ENCODE measurements around the gene ITGAL. TPM values are rescaled to one million over a fixed set of nuclear protein-coding genes. Genes with fewer than 3 reads are reported as not detected.
A peak's percentile ranks its signal among the peaks of the same experiment; 100 is the strongest.

The ITGAL gene
- total RNA-seq, 1 experiment from 2014 or later: 0.50 TPM

DNA sequence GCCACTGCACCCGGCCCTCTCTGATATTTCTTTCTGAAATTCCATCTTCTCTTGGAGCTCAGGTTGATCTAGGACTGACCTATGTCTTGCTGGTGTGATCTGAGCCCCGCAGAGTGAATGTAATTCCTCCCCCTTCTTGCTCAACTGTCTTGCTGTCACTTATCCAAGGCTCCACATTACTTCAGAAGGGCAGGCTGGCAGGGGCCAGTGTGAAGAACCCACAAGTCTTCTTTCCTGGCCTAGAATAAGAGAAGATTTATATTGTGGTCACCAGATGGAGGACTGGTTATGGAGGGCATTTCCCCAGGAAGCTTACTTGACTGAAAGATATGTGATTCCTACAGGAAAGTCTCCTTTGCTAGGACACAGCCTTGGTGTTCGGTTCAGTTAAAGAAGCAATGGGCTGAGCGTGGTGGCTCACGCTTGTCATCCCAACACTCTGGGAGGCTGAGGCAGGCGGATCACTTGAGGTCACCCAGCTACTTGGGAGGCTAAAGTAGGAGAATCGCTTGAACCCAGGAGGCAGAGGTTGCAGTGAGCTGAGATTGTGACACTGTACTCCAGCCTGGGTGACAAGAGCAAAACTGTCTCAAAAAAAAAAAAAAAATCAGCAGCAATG is 13.4 kb downstream of the ITGAL start:
- no peaks in the 10 kb centered on the region for H3K9me3 ChIP-seq (ENCODE audit: insufficient read depth, low read depth)
- H3K36me3 ChIP-seq (ENCODE audit: low read depth): no peaks in the 10 kb centered on the region
- no peaks in the 10 kb centered on the region for H3K79me2 ChIP-seq (ENCODE audit: low read depth)
- ChIA-PET POLR2A (ENCODE audit: unreplicated experiment) (interaction anchor here (0.6 kb wide), 1 partner anchor 148 kb away, joined by 7 read pairs; no protein-coding TSS in a partner anchor), CTCF (interaction anchor here (0.6 kb wide), 1 partner anchor 142 kb away, joined by 3 read pairs; no protein-coding TSS in a partner anchor)
- no peak for TF ChIP-seq EZH2 (IDR thresholded peaks at IDR 0.05; ENCODE audit: low read depth)
- TF ChIP-seq, protein P1, sequence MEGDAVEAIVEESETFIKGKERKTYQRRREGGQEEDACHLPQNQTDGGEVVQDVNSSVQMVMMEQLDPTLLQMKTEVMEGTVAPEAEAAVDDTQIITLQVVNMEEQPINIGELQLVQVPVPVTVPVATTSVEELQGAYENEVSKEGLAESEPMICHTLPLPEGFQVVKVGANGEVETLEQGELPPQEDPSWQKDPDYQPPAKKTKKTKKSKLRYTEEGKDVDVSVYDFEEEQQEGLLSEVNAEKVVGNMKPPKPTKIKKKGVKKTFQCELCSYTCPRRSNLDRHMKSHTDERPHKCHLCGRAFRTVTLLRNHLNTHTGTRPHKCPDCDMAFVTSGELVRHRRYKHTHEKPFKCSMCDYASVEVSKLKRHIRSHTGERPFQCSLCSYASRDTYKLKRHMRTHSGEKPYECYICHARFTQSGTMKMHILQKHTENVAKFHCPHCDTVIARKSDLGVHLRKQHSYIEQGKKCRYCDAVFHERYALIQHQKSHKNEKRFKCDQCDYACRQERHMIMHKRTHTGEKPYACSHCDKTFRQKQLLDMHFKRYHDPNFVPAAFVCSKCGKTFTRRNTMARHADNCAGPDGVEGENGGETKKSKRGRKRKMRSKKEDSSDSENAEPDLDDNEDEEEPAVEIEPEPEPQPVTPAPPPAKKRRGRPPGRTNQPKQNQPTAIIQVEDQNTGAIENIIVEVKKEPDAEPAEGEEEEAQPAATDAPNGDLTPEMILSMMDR (conservative IDR thresholded peaks at IDR 0.05): no peak
- 0 out of 2 replicates have a peak, but pooled peaks cover 4% of the 10 kb centered on the region for H3K27me3 ChIP-seq (ENCODE audit: insufficient read depth, low read depth)
- peaks cover 12% of the 10 kb centered on the region; the same call in 1 of the 2 replicates for H3F3A ChIP-seq (ENCODE audit: insufficient read depth, low read depth)
- no peak overlapping the region for H3K4me3 ChIP-seq
- DNase-seq: no peak
- H2AFZ ChIP-seq: no peak overlapping the region
- BruUV-seq (replicated peaks): no TSS peak
- H3K4me2 ChIP-seq: no peak overlapping the region
- H4K20me1 ChIP-seq (ENCODE audit: insufficient read depth): no peaks in the 10 kb centered on the region
- H3K27ac ChIP-seq: no peak overlapping the region
- H3K4me1 ChIP-seq (replicated peaks; ENCODE audit: insufficient read depth): 0 out of 2 replicates have a peak, but pooled peaks cover 5% of the 10 kb centered on the region
- no peaks in the 10 kb centered on the region for H3K9me2 ChIP-seq (ENCODE audit: insufficient read depth)
- intact Hi-C loops (cut with micrococcal nuclease; ENCODE audit: unreplicated experiment): no loop called here

DNA sequence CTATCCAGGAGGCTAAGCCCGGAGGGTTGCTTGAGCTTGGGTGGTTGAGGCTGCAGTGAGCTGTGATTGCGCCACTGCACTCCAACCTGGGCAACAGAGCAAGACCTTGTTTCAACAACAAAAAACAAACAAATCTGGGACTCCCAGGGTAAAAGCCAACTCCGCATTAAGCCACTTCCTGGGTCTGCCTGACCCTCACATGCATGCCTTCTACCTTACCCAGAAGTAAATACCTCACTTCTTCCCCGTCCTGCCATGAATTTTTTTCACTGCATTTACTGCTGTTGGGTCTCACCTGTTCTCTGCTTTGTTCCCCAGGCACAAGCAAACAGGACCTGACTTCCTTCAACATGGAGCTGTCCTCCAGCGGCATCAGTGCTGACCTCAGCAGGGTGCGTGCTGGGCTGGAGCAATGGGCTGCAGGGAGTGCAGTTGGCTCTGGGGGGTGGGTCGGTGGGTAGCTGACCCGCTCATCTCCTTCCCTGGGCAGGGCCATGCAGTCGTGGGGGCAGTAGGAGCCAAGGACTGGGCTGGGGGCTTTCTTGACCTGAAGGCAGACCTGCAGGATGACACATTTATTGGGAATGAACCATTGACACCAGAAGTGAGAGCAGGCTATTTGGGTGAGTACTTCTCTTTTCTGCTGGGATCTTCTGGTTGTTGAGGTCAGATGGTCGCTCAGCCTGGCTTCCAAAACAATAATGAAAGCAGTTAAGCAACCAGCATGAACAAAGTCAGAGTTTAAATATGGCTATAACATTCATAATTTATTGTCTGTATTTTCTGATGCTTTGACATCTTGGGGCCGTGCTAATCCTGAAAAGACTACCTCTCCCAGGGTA is 16.4 kb downstream of the ITGAL start:
- H3K79me2 ChIP-seq (ENCODE audit: low read depth): no peaks in the 10 kb centered on the region
- H3K27ac ChIP-seq: no peak overlapping the region
- POLR2A ChIA-PET (ENCODE audit: unreplicated experiment): no interaction called here
- H3K4me3 ChIP-seq: no peak overlapping the region
- CTCF ChIA-PET: interaction anchor here (0.9 kb wide), 1 partner anchor 59 kb away, joined by 3 read pairs; the partner anchor contains the start of gene DCTPP1
- H3K36me3 ChIP-seq (ENCODE audit: low read depth): no peaks in the 10 kb centered on the region
- H2AFZ ChIP-seq: no peak overlapping the region
- BruUV-seq (replicated peaks): no TSS peak
- H3K9me2 ChIP-seq (ENCODE audit: insufficient read depth): no peaks in the 10 kb centered on the region
- no peak for TF ChIP-seq EZH2 (IDR thresholded peaks at IDR 0.05; ENCODE audit: low read depth)
- TF ChIP-seq, protein P1 (conservative IDR thresholded peaks at IDR 0.05): no peak
- DNase-seq: peak; percentile 22 to 53
- 0 out of 2 replicates have a peak, but pooled peaks cover 1% of the 10 kb centered on the region for H3K27me3 ChIP-seq (ENCODE audit: insufficient read depth, low read depth)
- intact Hi-C loops (cut with micrococcal nuclease; ENCODE audit: unreplicated experiment): no loop called here
- H3F3A ChIP-seq (ENCODE audit: insufficient read depth, low read depth): peaks cover 12% of the 10 kb centered on the region; the same call in 1 of the 2 replicates
- no peak overlapping the region for H3K4me2 ChIP-seq
- peaks cover 15% of the 10 kb centered on the region for H3K4me1 ChIP-seq (replicated peaks; ENCODE audit: insufficient read depth)
- H4K20me1 ChIP-seq (ENCODE audit: insufficient read depth): no peaks in the 10 kb centered on the region
- H3K9me3 ChIP-seq (ENCODE audit: insufficient read depth, low read depth): no peaks in the 10 kb centered on the region

DNA sequence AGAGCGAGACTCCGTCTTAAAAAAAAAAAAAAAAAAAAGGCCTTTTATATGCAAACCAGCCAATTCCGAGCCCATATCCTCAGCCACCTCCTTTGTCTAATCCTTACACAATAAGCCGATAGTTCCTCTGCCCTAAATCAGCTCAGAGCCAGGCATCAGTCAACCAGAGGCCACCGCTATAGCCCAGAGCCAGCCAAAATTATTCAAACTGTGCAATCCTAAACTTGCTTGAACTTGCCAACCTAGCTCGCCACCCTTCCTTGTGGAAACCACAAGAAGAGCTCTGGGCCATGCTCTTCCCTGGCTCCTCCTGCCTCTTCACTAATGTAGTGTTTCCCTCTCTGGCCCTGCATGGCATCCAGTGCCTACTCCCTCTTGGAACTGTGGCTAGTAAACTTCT is 17.7 kb downstream of the ITGAL start:
- ChIA-PET POLR2A (ENCODE audit: unreplicated experiment) (interaction anchor here (0.5 to 0.7 kb wide), 2 partner anchors 29 to 37 kb away, joined by 3 to 60 read pairs; no protein-coding TSS in a partner anchor), CTCF (no interaction called here)
- Histone ChIP-seq H3K27ac (no peak overlapping the region), H4K20me1 (ENCODE audit: insufficient read depth) (no peaks in the 10 kb centered on the region), H3K4me2 (no peak overlapping the region), H3K36me3 (ENCODE audit: low read depth) (no peaks in the 10 kb centered on the region), H3K4me3 (no peak overlapping the region), H3K4me1 (replicated peaks; ENCODE audit: insufficient read depth) (peaks cover 15% of the 10 kb centered on the region), H2AFZ (no peak overlapping the region), H3K27me3 (ENCODE audit: insufficient read depth, low read depth) (no peaks in the 10 kb centered on the region), H3K9me2 (ENCODE audit: insufficient read depth) (no peaks in the 10 kb centered on the region), H3K9me3 (ENCODE audit: insufficient read depth, low read depth) (no peaks in the 10 kb centered on the region), H3K79me2 (ENCODE audit: low read depth) (no peaks in the 10 kb centered on the region), H3F3A (ENCODE audit: insufficient read depth, low read depth) (peaks cover 12% of the 10 kb centered on the region; the same call in 1 of the 2 replicates)
- peak in 1 of 2 experiments; percentile 38 for DNase-seq
- intact Hi-C loops (cut with micrococcal nuclease; ENCODE audit: unreplicated experiment): no loop called here
- TF ChIP-seq, protein P1 (conservative IDR thresholded peaks at IDR 0.05): no peak
- no peak for TF ChIP-seq EZH2 (IDR thresholded peaks at IDR 0.05; ENCODE audit: low read depth)
- no TSS peak for BruUV-seq (replicated peaks)
